Body of pancreas (tissue), 4 donors: Measurements from ENCODE around the gene GPER1. TPM values are rescaled to one million over a fixed set of nuclear protein-coding genes. Genes with fewer than 3 reads are reported as not detected.

Source experiments
- ATAC-seq: fragments of 150-250 bp; one replicate; pipeline ENCODE4 v1.9.1; 2016
- DNase-seq, 4 donors: peaks; one replicate each; pipeline ENCODE4 v3.0.0-alpha.2; 2019
- H3K27ac ChIP-seq, 4 donors: fragments of 200-600 bp; sonication (generic); 1 replicate in 3 of 4; 2 replicates in 1 of 4; pipeline versions ENCODE4 v1.5.1 to v1.6.1; 2016 to 2019; ENCODE audit warnings: mild to moderate bottlenecking in 1 of 4, mixed read lengths in 1 of 4, moderate library complexity in 1 of 4
- H3K27me3 ChIP-seq, 2 donors: fragments of 200-600 bp; sonication (generic); one replicate each; pipeline ENCODE4 v1.6.0; 2016; ENCODE audit warnings: mild to moderate bottlenecking in 1 of 2
- H3K36me3 ChIP-seq, 2 donors: fragments of 200-600 bp; sonication (generic); replicated peaks in 1 of 2; 2 replicates each; pipeline ENCODE4 v1.5.1; 2016; ENCODE audit warnings: low read depth in 2 of 2; ENCODE audit not compliant: insufficient read depth in 1 of 2
- H3K4me1 ChIP-seq: fragments of 200-600 bp; sonication (generic); one replicate; pipeline ENCODE4 v1.6.0; 2016
- H3K4me3 ChIP-seq, 2 donors: fragments of 200-600 bp; sonication (generic); 1 replicate in 1 of 2; 2 replicates in 1 of 2; pipeline ENCODE4 v1.5.1; 2016 to 2019
- H3K9me3 ChIP-seq, 3 donors: fragments of 200-600 bp; sonication (generic); 1 replicate in 2 of 3; 2 replicates in 1 of 3; pipeline ENCODE4 v1.5.1; 2016
- CTCF ChIP-seq, 7 experiments: fragments of 450-650 bp in 4 of 7; fragments of 200-600 bp in 3 of 7; sonication (generic) in 3 of 7; IDR thresholded peaks; one replicate each; pipeline ENCODE4 v1.5.1; 2016 to 2019; ENCODE audit warnings: antibody characterized with exemption in 7 of 7
- POLR2A ChIP-seq, 3 donors: fragments of 450-650 bp; IDR thresholded peaks; one replicate each; pipeline ENCODE4 v1.6.1; 2016; ENCODE audit warnings: antibody characterized with exemption in 3 of 3, mild to moderate bottlenecking in 2 of 3
- WGBS, 2 donors: methylation state at CpG; one replicate each; pipeline ENCODE4 v1.1.5; 2017; 5-methylcytosine and 5-hydroxymethylcytosine counted together
- intact Hi-C: fragments of 100-400 bp; cut with DNase I; formaldehyde crosslinking; loops from one replicate; pipeline ENCODE4 v1.15.1; 2023
- total RNA-seq, 2 donors: library from RNA; depleted of rRNA; stranded (reverse); fragments of >200 nt; gene quantifications; one replicate each; pipeline ENCODE4 v1.1.0, GENCODE V29; 2016

Gene GPER1
- total RNA-seq, 2 donors from 2014 or later = 1.0 TPM; not detected in 1

- intact Hi-C loops = loop anchor here (10.0 kb wide), 1 partner anchor 175 kb away; no protein-coding TSS in a partner anchor
- Histone ChIP-seq H3K9me3 (no peaks in the 10 kb centered on the region), H3K27me3 (no peaks in the 10 kb centered on the region), H3K27ac (no peak overlapping the region), H3K36me3 (no peaks in the 10 kb centered on the region), H3K4me1 (peaks cover 32% of the 10 kb centered on the region), H3K4me3 (no peak overlapping the region)
- DNase-seq (no peak), ATAC-seq (no peak)
- WGBS, 2 donors = 90 to 100% methylated on average over 3 to 11 of the region's 12 CpGs
- no peak for TF ChIP-seq CTCF (IDR thresholded peaks at IDR 0.05)
- TF ChIP-seq POLR2A (IDR thresholded peaks at IDR 0.05) = no peak
Observed at GRCh38 chr7:1079546-1079945, 8.4 kb upstream of the GPER1 start.

GRCh38 chr7:1080252-1080920 is 7.5 kb upstream of the GPER1 start:
- no peaks in the 10 kb centered on the region for H3K36me3 ChIP-seq
- H3K27me3 ChIP-seq = no peaks in the 10 kb centered on the region
- DNase-seq (no peak), ATAC-seq (no peak)
- 91 to 96% methylated on average over 27 to 33 of the region's 38 CpGs for WGBS, 2 donors
- H3K4me1 ChIP-seq = peaks cover 32% of the 10 kb centered on the region
- TF ChIP-seq POLR2A (IDR thresholded peaks at IDR 0.05) (no peak), CTCF (IDR thresholded peaks at IDR 0.05) (no peak)
- no peak overlapping the region for H3K27ac ChIP-seq
- H3K9me3 ChIP-seq = no peaks in the 10 kb centered on the region
- intact Hi-C loops = loop anchor here (10.0 kb wide), 1 partner anchor 54 kb away; a partner anchor contains a TSS
- no peak overlapping the region for H3K4me3 ChIP-seq

- Histone ChIP-seq H3K9me3 (no peaks in the 10 kb centered on the region), H3K36me3 (no peaks in the 10 kb centered on the region), H3K27ac (no peak overlapping the region), H3K4me3 (no peak overlapping the region), H3K27me3 (no peaks in the 10 kb centered on the region), H3K4me1 (peaks cover 30% of the 10 kb centered on the region)
- DNase-seq = no peak
- intact Hi-C loops = loop anchor here (10.0 kb wide), 1 partner anchor 54 kb away; a partner anchor contains a TSS
- no peak for ATAC-seq
- TF ChIP-seq CTCF (IDR thresholded peaks at IDR 0.05) (no peak), POLR2A (IDR thresholded peaks at IDR 0.05) (no peak)
- 90 to 95% methylated on average over 6 to 13 of the region's 16 CpGs for WGBS, 2 donors
Observed at GRCh38 chr7:1080921-1081255, 7.0 kb upstream of the GPER1 start.

- H3K36me3 ChIP-seq = no peaks in the 10 kb centered on the region
- H3K27ac ChIP-seq = no peak overlapping the region
- ATAC-seq = no peak
- 89 to 94% methylated on average over 20 of the region's 20 CpGs for WGBS, 2 donors
- H3K4me3 ChIP-seq = no peak overlapping the region
- no peak for DNase-seq
- TF ChIP-seq POLR2A (IDR thresholded peaks at IDR 0.05) (no peak), CTCF (IDR thresholded peaks at IDR 0.05) (no peak)
- peaks cover 26% of the 10 kb centered on the region for H3K4me1 ChIP-seq
- intact Hi-C loops = loop anchor here (10.0 kb wide), 1 partner anchor 53 kb away; a partner anchor contains a TSS
- H3K9me3 ChIP-seq = no peaks in the 10 kb centered on the region
- H3K27me3 ChIP-seq = no peaks in the 10 kb centered on the region
Observed at GRCh38 chr7:1081336-1081735, 6.6 kb upstream of the GPER1 start.

- no peak for TF ChIP-seq CTCF (IDR thresholded peaks at IDR 0.05)
- TF ChIP-seq POLR2A (IDR thresholded peaks at IDR 0.05) = no peak
- no peak for ATAC-seq
- Histone ChIP-seq H3K4me3 (no peak overlapping the region), H3K4me1 (peaks cover 26% of the 10 kb centered on the region), H3K27me3 (no peaks in the 10 kb centered on the region), H3K36me3 (no peaks in the 10 kb centered on the region), H3K9me3 (no peaks in the 10 kb centered on the region), H3K27ac (no peak overlapping the region)
- 65 to 93% methylated on average over 16 to 31 of the region's 31 CpGs for WGBS, 2 donors
- DNase-seq = no peak
- intact Hi-C loops = loop anchor here (10.0 kb wide), 1 partner anchor 53 kb away; a partner anchor contains a TSS
Observed at GRCh38 chr7:1081931-1082401, 5.9 kb upstream of the GPER1 start.
